ENCODE results near the gene GZMB.
A peak's percentile ranks its signal among the peaks of the same experiment; 100 is the strongest.
"Not testable (repeated sequence)": the region's sequence is repeated elsewhere in the genome, so short reads cannot be mapped to it uniquely, and the experiment has no call there.

GZMB gene

GRCh38 chr14:24631749-24632335 is 2.1 kb downstream of the GZMB start:
- DNase-seq (ENCODE audit: low read depth in 2 of 3, low spot score in 1 of 3) = no peak

DNA sequence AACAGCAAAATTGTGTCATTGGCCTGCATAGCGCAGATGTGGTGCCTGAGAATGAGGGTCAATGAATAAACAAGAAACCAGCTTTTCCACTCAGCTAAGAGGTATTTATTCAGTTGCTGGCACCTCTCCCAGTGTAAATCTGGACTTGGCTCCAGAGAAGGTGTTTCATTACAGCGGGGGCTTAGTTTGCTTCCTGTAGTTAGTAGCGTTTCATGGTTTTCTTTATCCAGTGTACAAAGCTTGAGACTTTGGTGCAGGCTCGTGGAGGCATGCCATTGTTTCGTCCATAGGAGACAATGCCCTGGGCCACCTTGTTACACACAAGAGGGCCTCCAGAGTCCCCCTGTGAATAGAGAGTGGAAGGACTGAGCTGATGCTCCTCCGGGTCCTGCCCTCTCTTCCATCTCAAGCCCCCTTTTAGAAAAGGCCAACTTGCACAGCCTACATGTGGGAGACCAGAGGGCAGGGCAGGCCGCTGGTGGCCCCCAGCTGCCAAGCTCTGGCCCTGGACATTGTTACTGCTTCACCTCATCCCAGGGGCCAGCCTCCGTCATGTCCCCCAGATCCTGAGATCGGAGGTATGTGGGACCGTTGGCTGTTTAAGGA is 3.0 kb downstream of the GZMB start:
- DNase-seq (ENCODE audit: low read depth in 2 of 3, low spot score in 1 of 3) = no peak

- DNase-seq (ENCODE audit: low read depth in 2 of 3, low spot score in 1 of 3) = no peak
Measured at GRCh38 chr14:24630087-24630871, 3.7 kb downstream of the GZMB start.

DNA sequence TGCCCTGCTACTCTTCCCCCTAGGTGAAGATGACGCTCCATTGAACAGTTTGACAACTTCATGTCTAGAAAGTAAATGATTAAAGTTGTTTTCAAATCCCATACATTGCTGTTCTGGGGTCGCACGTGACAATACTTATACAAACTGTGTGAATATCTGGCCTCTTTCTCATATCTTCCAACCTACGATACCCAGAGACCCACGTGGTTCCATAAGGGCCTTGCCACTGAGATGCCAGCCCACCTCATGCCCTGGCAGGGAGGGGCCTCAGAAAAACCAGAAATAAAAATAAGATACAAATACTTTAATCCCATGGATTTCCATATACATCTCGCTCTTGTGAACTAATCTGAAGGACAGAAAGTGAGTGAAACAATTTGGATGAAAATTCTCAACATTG is 4.5 kb downstream of the GZMB start:
- no peak for DNase-seq (ENCODE audit: low read depth in 2 of 3, low spot score in 1 of 3)

DNA sequence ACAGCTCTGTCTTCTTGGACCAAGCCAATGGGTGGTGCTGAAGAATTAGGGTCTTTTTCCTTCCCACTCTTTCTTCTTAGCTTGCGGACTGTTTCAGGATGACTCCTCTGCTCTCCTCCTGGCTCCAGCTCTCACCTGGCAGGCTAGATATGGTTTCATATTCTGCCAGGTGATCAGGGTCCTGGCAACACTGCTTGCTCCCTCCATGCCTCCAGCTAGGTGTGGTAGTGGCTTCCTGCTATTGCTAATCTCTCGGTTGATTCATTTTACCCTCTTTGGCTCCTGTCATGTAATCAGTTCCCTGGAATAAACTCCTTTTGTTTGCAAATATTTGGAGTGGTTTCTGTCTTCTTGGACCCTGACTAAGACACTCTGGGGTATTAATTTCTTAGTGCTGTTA is 20.2 kb downstream of the GZMB start:
- no peak for DNase-seq (ENCODE audit: low read depth in 2 of 3, low spot score in 1 of 3)

DNA sequence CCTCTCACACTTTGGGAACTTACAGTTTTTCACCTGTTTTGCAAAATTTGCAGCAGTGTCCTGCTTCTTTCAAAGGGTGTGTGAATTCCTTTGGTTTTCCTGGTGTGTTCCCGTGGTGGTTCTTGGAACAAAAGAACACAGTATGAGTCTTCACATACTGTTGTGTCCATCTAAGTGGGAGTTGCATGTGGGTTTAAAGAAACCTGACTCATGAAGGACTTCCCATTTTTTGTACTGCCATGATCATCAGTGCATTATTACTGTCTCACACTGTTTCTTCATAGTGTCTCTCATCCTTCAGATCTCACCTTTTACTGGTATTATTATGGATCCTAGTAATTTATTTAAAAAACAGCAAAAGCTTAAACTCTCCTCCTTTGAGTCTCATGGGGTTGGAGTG is 20.7 kb downstream of the GZMB start:
- DNase-seq (ENCODE audit: low read depth in 2 of 3, low spot score in 1 of 3) = no peak

GRCh38 chr14:24612196-24612595 is 21.8 kb downstream of the GZMB start:
- no peak for DNase-seq (ENCODE audit: low read depth in 2 of 3, low spot score in 1 of 3)

DNA sequence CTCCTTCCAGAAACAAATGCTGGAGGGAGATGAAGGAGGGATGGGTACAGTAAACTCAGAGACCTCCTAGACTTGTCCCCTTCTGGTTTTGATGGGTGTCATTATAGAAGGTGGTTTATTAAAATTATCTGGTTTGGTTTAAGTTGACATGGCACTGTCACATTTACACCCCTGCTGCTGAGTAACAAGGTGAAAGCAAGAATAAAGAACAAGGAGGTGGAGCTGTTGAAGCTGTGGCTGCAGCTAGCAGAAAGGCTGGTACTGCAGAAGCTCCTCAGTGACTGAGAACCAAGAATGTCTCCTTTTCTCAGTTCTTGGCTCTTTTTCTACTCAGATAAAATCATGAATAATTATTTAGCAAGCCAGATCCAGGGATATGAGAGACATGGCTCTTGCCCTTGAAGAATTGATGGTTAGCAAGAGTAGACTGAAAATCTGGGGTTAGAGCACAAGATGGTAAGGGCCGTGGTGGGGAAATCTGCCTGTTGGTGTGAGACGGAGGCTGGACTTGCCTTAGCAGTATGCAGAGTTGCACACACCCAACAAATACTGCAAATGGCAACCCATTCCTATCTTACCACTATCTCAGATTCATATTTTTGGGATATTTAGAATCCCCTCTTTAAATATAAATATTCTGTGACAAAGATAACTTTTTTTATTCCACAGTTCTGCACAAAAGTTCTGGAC is 24.2 kb downstream of the GZMB start, which contains the start of gene GZMH:
TSS of gene GZMH (minus strand) at position 31 of the 690 bp plus-strand sequence. CDS start 72 bp downstream, outside the sequence.
- DNase-seq (ENCODE audit: low read depth in 2 of 3, low spot score in 1 of 3) = no peak

DNA sequence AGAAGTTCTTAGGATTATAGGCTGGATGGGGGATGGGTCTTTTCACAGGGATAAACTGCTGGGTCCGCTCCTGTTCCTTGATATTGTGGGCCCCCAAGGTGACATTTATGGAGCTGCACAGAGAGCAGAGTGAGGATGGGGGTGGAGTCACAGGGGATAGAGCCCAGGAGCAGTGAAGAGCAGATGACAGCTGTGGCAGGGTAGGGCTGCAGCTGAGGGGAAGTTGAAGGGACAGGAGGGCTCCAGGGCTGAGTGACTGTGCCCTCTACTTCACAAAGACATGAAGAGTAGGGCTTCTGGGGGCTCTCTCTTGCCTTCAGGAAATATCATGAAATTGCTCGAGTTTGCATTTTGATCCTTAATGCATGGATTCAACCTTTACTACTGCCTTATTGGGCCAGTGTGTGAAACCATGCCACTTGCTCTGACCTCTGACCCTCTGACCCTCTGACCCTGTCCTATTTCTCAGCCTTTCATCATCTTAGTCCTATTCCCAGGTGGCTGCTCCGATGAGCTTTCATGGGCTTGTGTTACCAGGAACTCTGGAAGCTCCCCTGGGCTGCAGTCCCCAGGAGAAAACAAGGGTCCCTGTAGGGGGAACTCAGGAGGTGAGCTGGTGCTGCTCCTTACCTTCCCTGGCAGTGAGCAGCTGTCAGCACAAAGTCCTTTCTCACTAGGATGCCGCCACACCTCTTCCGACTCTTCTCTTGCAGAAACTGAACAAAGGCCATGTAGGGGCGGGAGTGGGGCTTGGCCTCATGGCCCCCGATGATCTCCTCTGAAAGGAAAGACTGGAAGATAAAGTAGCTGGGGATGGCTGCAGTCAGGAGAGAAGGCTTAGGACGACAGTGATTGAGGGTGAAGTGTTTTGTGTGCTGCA is 26.1 kb downstream of the GZMB start:
- DNase-seq (ENCODE audit: low read depth in 2 of 3, low spot score in 1 of 3) = no peak

GRCh38 chr14:24607081-24607480 is 26.9 kb downstream of the GZMB start:
- no peak for DNase-seq (ENCODE audit: low read depth in 2 of 3, low spot score in 1 of 3)

DNA sequence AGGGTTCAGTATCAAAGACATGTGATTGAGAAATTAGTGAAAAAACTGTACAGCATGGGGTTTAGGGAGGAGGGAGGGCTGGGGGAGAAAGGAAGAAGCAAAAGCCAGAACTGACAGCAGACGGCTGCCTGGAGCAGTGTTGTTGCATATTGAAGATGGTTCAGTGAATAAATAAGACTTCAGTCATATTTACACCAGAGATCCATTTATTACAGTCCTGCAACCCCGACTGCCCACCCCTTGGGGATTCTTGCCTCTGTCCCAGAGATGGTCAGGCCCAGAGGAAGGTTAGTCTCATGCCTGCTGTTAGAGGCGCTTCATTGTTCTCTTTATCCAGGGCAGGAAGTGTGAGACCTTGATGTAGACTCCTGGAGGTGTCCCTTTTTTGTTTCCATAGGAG is 27.7 kb downstream of the GZMB start:
- no peak for DNase-seq (ENCODE audit: low read depth in 2 of 3, low spot score in 1 of 3)

- DNase-seq (ENCODE audit: low read depth in 2 of 3, low spot score in 1 of 3) = peak; percentile 56 to 79 (median 60)
Measured at GRCh38 chr14:24605435-24606190, 28.4 kb downstream of the GZMB start.

GRCh38 chr14:24597403-24597802 is 36.6 kb downstream of the GZMB start:
- DNase-seq (ENCODE audit: low read depth in 2 of 3, low spot score in 1 of 3) = no peak

DNA sequence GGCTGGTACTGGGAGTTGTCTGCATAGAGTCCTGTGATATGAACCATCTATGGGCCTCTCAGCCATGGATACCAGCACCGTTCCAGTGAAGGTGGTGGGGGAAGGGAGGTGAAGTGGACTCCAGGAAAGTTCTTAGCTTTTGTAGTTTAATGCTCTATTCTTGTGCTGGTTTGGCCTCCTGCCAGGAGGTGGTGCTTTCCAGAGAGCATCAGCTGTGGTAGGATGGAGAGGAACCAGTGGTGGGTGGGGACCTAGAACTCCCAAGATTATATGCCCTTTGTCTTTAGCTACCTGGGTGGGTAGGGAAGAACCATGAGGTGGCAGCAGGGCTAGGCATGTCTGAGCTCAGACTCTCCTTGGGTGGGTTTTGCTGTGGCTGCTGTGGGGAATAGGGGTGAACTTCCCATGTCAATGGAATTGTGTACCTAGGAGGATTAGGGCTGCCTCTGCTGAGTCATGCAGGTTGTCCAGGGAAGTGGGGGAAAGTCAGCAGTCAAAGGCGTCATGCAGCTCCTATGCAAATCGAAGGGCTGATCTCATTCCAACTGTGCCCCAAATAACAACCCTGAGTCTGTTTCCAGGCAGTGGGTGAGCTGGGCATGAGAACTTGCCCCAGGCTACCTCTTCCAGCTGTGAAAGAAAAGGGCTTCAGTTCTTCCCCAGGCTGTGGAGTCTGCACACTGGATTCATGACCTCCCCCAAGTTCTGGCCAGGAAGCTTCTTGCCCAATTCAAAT is 38.7 kb downstream of the GZMB start:
- no peak for DNase-seq (ENCODE audit: low read depth in 2 of 3, low spot score in 1 of 3)

- DNase-seq (ENCODE audit: low read depth in 2 of 3, low spot score in 1 of 3) = not testable (repeated sequence)
Measured at GRCh38 chr14:24591004-24591403, 43.0 kb downstream of the GZMB start.

- DNase-seq (ENCODE audit: low read depth in 2 of 3, low spot score in 1 of 3) = not testable (repeated sequence)
Measured at GRCh38 chr14:24584402-24584801, 49.6 kb downstream of the GZMB start.
